B cell (primary cell): ENCODE results near the gene ULBP1. TPM values are rescaled to one million over a fixed set of nuclear protein-coding genes. Genes with fewer than 3 reads are reported as not detected.

Source experiments
- ATAC-seq: fragments of 200-7000 bp; cut with Tn5 transposase; one replicate; pipeline ENCODE4 v1.10.0; 2021; ENCODE audit warnings: low read depth, mild to moderate bottlenecking, moderate number of reproducible peaks, moderate library complexity
- CTCF ChIA-PET: fragments of 350-600 bp; sonication (Branson Sonifier 250); formaldehyde crosslinking; loops from one replicate; lab custom pipeline; 2021; ENCODE audit warnings: antibody characterized with exemption, inconsistent platforms; lab: Charles Lee
- POLR2A ChIA-PET: fragments of 350-600 bp; sonication (Branson Sonifier 250); formaldehyde crosslinking; loops from one replicate; lab custom pipeline; 2021; ENCODE audit warnings: antibody characterized with exemption; lab: Charles Lee
- DNase-seq: peaks from one replicate; pipeline ENCODE4 v3.0.0; 2013
- H2AFZ ChIP-seq: 2 replicates; pipeline ENCODE4 v1.6.1; 2012; ENCODE audit warnings: mild to moderate bottlenecking, low read depth, low read length; ENCODE audit not compliant: insufficient read depth, poor library complexity, severe bottlenecking
- H3K27ac ChIP-seq, 2 donors: 1 replicate in 1 of 2; 2 replicates in 1 of 2; pipeline ENCODE4 v1.5.1; 2012 to 2013; ENCODE audit warnings: low read length in 2 of 2, mild to moderate bottlenecking in 2 of 2, moderate library complexity in 1 of 2
- H3K27me3 ChIP-seq, 4 experiments: fragments of 200-600 bp in 1 of 4; sonication (generic) in 1 of 4; replicated peaks in 1 of 4; 1 replicate in 2 of 4; 2 replicates in 2 of 4; pipeline versions ENCODE4 v1.6.1 to v1.7.0; 2013 to 2016; ENCODE audit warnings: low read length in 3 of 4, mild to moderate bottlenecking in 2 of 4, mixed read lengths in 1 of 4, moderate library complexity in 1 of 4; ENCODE audit not compliant: insufficient read depth in 4 of 4, control insufficient read depth in 3 of 4; ENCODE audit errors: control extremely low read depth in 1 of 4
- H3K36me3 ChIP-seq, 2 experiments: replicated peaks in 1 of 2; 1 replicate in 1 of 2; 2 replicates in 1 of 2; pipeline versions ENCODE4 v1.6.1 to v1.7.1; 2013; ENCODE audit warnings: low read length in 1 of 2; ENCODE audit not compliant: insufficient read depth in 2 of 2, control insufficient read depth in 1 of 2; ENCODE audit errors: control extremely low read depth in 1 of 2, extremely low read depth in 1 of 2
- H3K4me1 ChIP-seq, 2 donors: fragments of 200-600 bp in 1 of 2; sonication (generic) in 1 of 2; 1 replicate in 1 of 2; 2 replicates in 1 of 2; pipeline versions ENCODE4 v1.5.1 to v1.6.1; 2013 to 2017; ENCODE audit warnings: low read length in 2 of 2; ENCODE audit not compliant: control insufficient read depth in 2 of 2, insufficient read depth in 2 of 2
- H3K4me2 ChIP-seq: replicated peaks from 2 replicates; pipeline ENCODE3; 2012; ENCODE audit warnings: mild to moderate bottlenecking, low read depth, low read length; ENCODE audit not compliant: poor library complexity, severe bottlenecking
- H3K4me3 ChIP-seq, 5 experiments: fragments of 200-600 bp in 1 of 5; sonication (generic) in 1 of 5; 1 replicate in 3 of 5; 2 replicates in 2 of 5; pipeline versions ENCODE4 v1.5.1 to v1.7.0; 2011 to 2016; ENCODE audit warnings: low read length in 4 of 5, mild to moderate bottlenecking in 4 of 5, low read depth in 2 of 5, control low read depth in 1 of 5, moderate library complexity in 1 of 5; ENCODE audit not compliant: insufficient read depth in 1 of 5; ENCODE audit errors: control extremely low read depth in 1 of 5, extremely low read depth in 1 of 5
- H3K79me2 ChIP-seq: fragments of 200-600 bp; sonication (generic); one replicate; pipeline ENCODE4 v1.6.0; 2016; ENCODE audit warnings: low read length; ENCODE audit not compliant: control insufficient read depth, insufficient read depth
- H3K9ac ChIP-seq: fragments of 200-600 bp; sonication (generic); 2 replicates; pipeline ENCODE4 v1.6.1; 2017; ENCODE audit warnings: mild to moderate bottlenecking, low read length, moderate library complexity
- H3K9me3 ChIP-seq, 3 donors: one replicate each; pipeline versions ENCODE4 v1.6.1 to v1.7.1; 2013; ENCODE audit warnings: low read length in 2 of 3; ENCODE audit not compliant: control insufficient read depth in 2 of 3, insufficient read depth in 1 of 3; ENCODE audit errors: control extremely low read depth in 1 of 3
- H4K20me1 ChIP-seq: 2 replicates; pipeline ENCODE4 v1.6.0; 2012; ENCODE audit warnings: mild to moderate bottlenecking, low read length; ENCODE audit not compliant: insufficient read depth, control insufficient read depth, poor library complexity, severe bottlenecking
- H3K27ac Mint-ChIP-seq: one replicate; pipeline ENCODE4 v1.8.0; 2021; ENCODE audit warnings: mixed read lengths
- H3K27me3 Mint-ChIP-seq: one replicate; pipeline ENCODE4 v1.8.0; 2021; ENCODE audit warnings: mixed read lengths
- H3K4me1 Mint-ChIP-seq: one replicate; pipeline ENCODE4 v1.8.0; 2021; ENCODE audit warnings: mixed read lengths
- H3K4me3 Mint-ChIP-seq: one replicate; pipeline ENCODE4 v1.8.0; 2021; ENCODE audit warnings: mixed read lengths
- H3K9me3 Mint-ChIP-seq: one replicate; pipeline ENCODE4 v1.8.0; 2022; ENCODE audit warnings: mixed read lengths; ENCODE audit not compliant: insufficient read depth
- EZH2 ChIP-seq: IDR thresholded peaks from 2 replicates; pipeline ENCODE4 v1.6.1; 2012; ENCODE audit warnings: borderline replicate concordance, low read depth, mild to moderate bottlenecking, moderate library complexity, low read length; ENCODE audit not compliant: insufficient read depth, poor library complexity, severe bottlenecking
- WGBS: methylation state at CpG from one replicate; pipeline ENCODE4 v1.1.5; 2013; ENCODE audit warnings: missing lambda C conversion rate; ENCODE audit not compliant: insufficient coverage; 5-methylcytosine and 5-hydroxymethylcytosine counted together
- intact Hi-C: fragments of 100-400 bp; cut with micrococcal nuclease; formaldehyde crosslinking; loops from one replicate; pipeline ENCODE4 v1.10.0; 2022
- polyA plus RNA-seq: library from polyadenylated mRNA; depleted of rRNA; stranded (reverse); fragments of >200 nt; gene quantifications from 2 replicates; pipeline ENCODE4 v1.2.3, GENCODE V29; 2012
- total RNA-seq, 2 donors: library from RNA; stranded (reverse); fragments of 120-200 nt in 1 of 2; gene quantifications; 1 replicate in 1 of 2; 2 replicates in 1 of 2; pipeline versions ENCODE4 v1.2.3 to v1.2.4, GENCODE V29; 2013 to 2022
- TF ChIP-seq, protein P1 (sequence below): fragments of 200-600 bp; IDR thresholded peaks from one replicate; pipeline ENCODE4 v1.8.0; 2022; ENCODE audit warnings: antibody characterized with exemption, mild to moderate bottlenecking

Gene ULBP1
- total and polyA plus RNA-seq, 2 donors (not counting 1 experiment from before 2014, with no cell fraction given), result 0.04 to 0.12 TPM

- Mint-ChIP-seq H3K9me3 (no peaks in the 10 kb centered on the region), H3K27me3 (peaks cover 48% of the 10 kb centered on the region), H3K27ac (no peak overlapping the region), H3K4me1 (peaks cover 12% of the 10 kb centered on the region), H3K4me3 (no peak overlapping the region)
- no peak overlapping the region for H3K4me2 ChIP-seq
- peaks cover 0 to 6% (median 0%) of the 10 kb centered on the region in 3 donors for H3K9me3 ChIP-seq
- H2AFZ ChIP-seq, result no peak overlapping the region
- TF ChIP-seq, protein P1, sequence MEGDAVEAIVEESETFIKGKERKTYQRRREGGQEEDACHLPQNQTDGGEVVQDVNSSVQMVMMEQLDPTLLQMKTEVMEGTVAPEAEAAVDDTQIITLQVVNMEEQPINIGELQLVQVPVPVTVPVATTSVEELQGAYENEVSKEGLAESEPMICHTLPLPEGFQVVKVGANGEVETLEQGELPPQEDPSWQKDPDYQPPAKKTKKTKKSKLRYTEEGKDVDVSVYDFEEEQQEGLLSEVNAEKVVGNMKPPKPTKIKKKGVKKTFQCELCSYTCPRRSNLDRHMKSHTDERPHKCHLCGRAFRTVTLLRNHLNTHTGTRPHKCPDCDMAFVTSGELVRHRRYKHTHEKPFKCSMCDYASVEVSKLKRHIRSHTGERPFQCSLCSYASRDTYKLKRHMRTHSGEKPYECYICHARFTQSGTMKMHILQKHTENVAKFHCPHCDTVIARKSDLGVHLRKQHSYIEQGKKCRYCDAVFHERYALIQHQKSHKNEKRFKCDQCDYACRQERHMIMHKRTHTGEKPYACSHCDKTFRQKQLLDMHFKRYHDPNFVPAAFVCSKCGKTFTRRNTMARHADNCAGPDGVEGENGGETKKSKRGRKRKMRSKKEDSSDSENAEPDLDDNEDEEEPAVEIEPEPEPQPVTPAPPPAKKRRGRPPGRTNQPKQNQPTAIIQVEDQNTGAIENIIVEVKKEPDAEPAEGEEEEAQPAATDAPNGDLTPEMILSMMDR, result no peak
- TF ChIP-seq EZH2, result no peak
- ATAC-seq (no peak), DNase-seq (no peak)
- peaks cover 9 to 14% of the 10 kb centered on the region in 2 donors for H3K4me1 ChIP-seq
- WGBS, result 69% methylated on average over 2 of the region's 7 CpGs
- peaks cover 5% of the 10 kb centered on the region for H4K20me1 ChIP-seq
- CTCF ChIA-PET, result no interaction called here
- POLR2A ChIA-PET, result no interaction called here
- no peaks in the 10 kb centered on the region for H3K79me2 ChIP-seq
- no peak overlapping the region for H3K4me3 ChIP-seq
- H3K27me3 ChIP-seq, result peaks cover 0 to 44% (median 21%) of the 10 kb centered on the region in 4 experiments
- no peak overlapping the region for H3K27ac ChIP-seq
- H3K9ac ChIP-seq, result no peak overlapping the region
- no peaks in the 10 kb centered on the region for H3K36me3 ChIP-seq
- intact Hi-C loops, result no loop called here
These were observed 32.2 kb downstream of the ULBP1 start for GRCh38 chr6:149995971-149996370.

GRCh38 chr6:149999636-150000035 is 35.9 kb downstream of the ULBP1 start:
- H3K4me3 ChIP-seq, result no peak overlapping the region
- WGBS, result 96% methylated on average over 2 of the region's 2 CpGs
- no peaks in the 10 kb centered on the region for H3K79me2 ChIP-seq
- ChIA-PET CTCF (no interaction called here), POLR2A (interaction anchor here (0.6 kb wide), 1 partner anchor 37 kb away, joined by 11 read pairs; no protein-coding TSS in a partner anchor)
- no peaks in the 10 kb centered on the region for H3K36me3 ChIP-seq
- no peak for ATAC-seq
- no peak for DNase-seq
- no peak overlapping the region for H3K9ac ChIP-seq
- intact Hi-C loops, result loop anchor here (10.0 kb wide), 2 partner anchors 435 to 1395 kb away; partner anchors contain the start of genes GINM1 and ZBTB2
- Mint-ChIP-seq H3K4me1 (peaks cover 18% of the 10 kb centered on the region), H3K27ac (no peak overlapping the region), H3K27me3 (peaks cover 24% of the 10 kb centered on the region), H3K9me3 (peaks cover 3% of the 10 kb centered on the region), H3K4me3 (no peak overlapping the region)
- no peak overlapping the region for H2AFZ ChIP-seq
- H3K9me3 ChIP-seq, result peaks cover 0 to 11% (median 3%) of the 10 kb centered on the region in 3 donors
- peaks cover 0 to 20% (median 7%) of the 10 kb centered on the region in 4 experiments for H3K27me3 ChIP-seq
- no peaks in the 10 kb centered on the region for H4K20me1 ChIP-seq
- H3K4me2 ChIP-seq, result no peak overlapping the region
- peaks cover 8 to 14% of the 10 kb centered on the region in 2 donors for H3K4me1 ChIP-seq
- H3K27ac ChIP-seq, result no peak overlapping the region
- TF ChIP-seq, protein P1, result no peak
- TF ChIP-seq EZH2, result no peak
